GM12878 (cell line): ENCODE measurements around the gene CAPNS1. TPM values are rescaled to one million over a fixed set of nuclear protein-coding genes. Genes with fewer than 3 reads are reported as not detected.

Experiments
- EED ChIP-seq: sonication (generic); IDR thresholded peaks from 2 replicates; pipeline ENCODE4 v1.6.1; 2016; ENCODE audit warnings: antibody characterized with exemption, low read depth
- EP300 ChIP-seq, 2 experiments: fragments of 150-350 bp in 1 of 2; IDR thresholded peaks; 2 replicates each; pipeline ENCODE4 v1.6.1; 2011 to 2012; ENCODE audit warnings: low read depth in 2 of 2, low read length in 2 of 2, borderline replicate concordance in 1 of 2, improper control_type of control experiment in 1 of 2, inconsistent platforms in 1 of 2; ENCODE audit not compliant: control insufficient read depth in 1 of 2
- EZH2 ChIP-seq: IDR thresholded peaks from 2 replicates; pipeline ENCODE4 v1.6.1; 2012; ENCODE audit warnings: low read depth, mild to moderate bottlenecking, control low read depth, inconsistent platforms, low read length, borderline replicate concordance; ENCODE audit not compliant: control insufficient read depth
- FOS ChIP-seq: IDR thresholded peaks from 3 replicates; pipeline ENCODE4 v1.6.1; 2011; ENCODE audit warnings: borderline replicate concordance; ENCODE audit not compliant: insufficient read length; ENCODE audit errors: extremely low read depth
- HDAC2 ChIP-seq: fragments of 200-600 bp; sonication (generic); IDR thresholded peaks from 2 replicates; pipeline ENCODE4 v1.6.1; 2017
- IRF4 ChIP-seq: IDR thresholded peaks from 2 replicates; pipeline ENCODE4 v1.6.1; 2011; ENCODE audit warnings: low read depth, low read length
- MYB ChIP-seq: fragments of 150-350 bp; IDR thresholded peaks from 2 replicates; pipeline ENCODE4 v1.6.1; 2014; ENCODE audit warnings: mild to moderate bottlenecking, low read depth, low read length, borderline replicate concordance
- NFXL1 ChIP-seq: fragments of 450-650 bp; IDR thresholded peaks from 2 replicates; pipeline ENCODE4 v1.6.1; 2017; ENCODE audit warnings: antibody characterized with exemption, mild to moderate bottlenecking, borderline replicate concordance
- SIX5 ChIP-seq: IDR thresholded peaks from 2 replicates; pipeline ENCODE4 v1.6.1; 2011; ENCODE audit warnings: mild to moderate bottlenecking, low read depth, low read length, moderate library complexity; ENCODE audit not compliant: severe bottlenecking
- SPI1 ChIP-seq: IDR thresholded peaks from 2 replicates; pipeline ENCODE4 v1.6.1; 2011; ENCODE audit warnings: low read depth, mild to moderate bottlenecking, low read length, moderate library complexity, borderline replicate concordance; ENCODE audit not compliant: insufficient read depth
- SUPT20H ChIP-seq: IDR thresholded peaks from 2 replicates; pipeline ENCODE4 v1.6.1; 2011; ENCODE audit warnings: low read depth, mild to moderate bottlenecking, low read length, moderate library complexity, borderline replicate concordance; ENCODE audit not compliant: control insufficient read depth
- SUZ12 ChIP-seq: fragments of 200-600 bp; sonication (generic); IDR thresholded peaks from one replicate; pipeline ENCODE4 v1.6.1; 2018; ENCODE audit warnings: antibody characterized with exemption, mild to moderate bottlenecking; ENCODE audit not compliant: unreplicated experiment
- TARDBP ChIP-seq: IDR thresholded peaks from 2 replicates; pipeline ENCODE4 v1.6.1; 2016; ENCODE audit warnings: borderline replicate concordance
- TCF12 ChIP-seq: IDR thresholded peaks from 2 replicates; pipeline ENCODE4 v1.6.1; 2011; ENCODE audit warnings: low read depth, mild to moderate bottlenecking, low read length
- TCF3 ChIP-seq: IDR thresholded peaks from 2 replicates; pipeline ENCODE4 v1.6.1; 2012; ENCODE audit warnings: low read depth, mild to moderate bottlenecking, low read length, borderline replicate concordance; ENCODE audit not compliant: insufficient read depth
- ZNF384 ChIP-seq: IDR thresholded peaks from 2 replicates; pipeline ENCODE4 v1.6.1; 2012; ENCODE audit warnings: low read depth, mild to moderate bottlenecking, low read length, improper control_type of control experiment, borderline replicate concordance
- ZNF622 ChIP-seq: fragments of 450-650 bp; IDR thresholded peaks from 2 replicates; pipeline ENCODE4 v1.6.1; 2017; ENCODE audit warnings: mild to moderate bottlenecking, inconsistent platforms
- polyA plus RNA-seq, 11 experiments: library from polyadenylated mRNA; depleted of rRNA in 4 of 11; unstranded in 6 of 11; stranded (reverse) in 5 of 11; fragments of >200 nt; fragmentation: Nextera tagmentation in 4 of 11; fragmentation: Illumina TruSeq in 1 of 11; extraction: Ambion mirVana in 4 of 11; extraction: Trizol in 1 of 11; gene quantifications; 1 replicate in 1 of 11; 2 replicates in 10 of 11; pipeline versions ENCODE4 v1.2.1 to v1.2.3, GENCODE V29; 2011 to 2016; ENCODE audit warnings: inconsistent platforms in 2 of 11, missing spikeins in 2 of 11, low read depth in 1 of 11
- total RNA-seq, 4 experiments: library from RNA; depleted of rRNA in 3 of 4; stranded (reverse); fragments of >200 nt in 3 of 4; fragmentation: Illumina TruSeq in 1 of 4; extraction: Trizol in 1 of 4; gene quantifications; 2 replicates each; pipeline versions ENCODE4 v1.2.1 to v1.2.3, GENCODE V29; 2013 to 2021
- TF ChIP-seq, protein P1 (sequence below): IDR thresholded peaks from 2 replicates; pipeline ENCODE4 v1.6.1; 2012; ENCODE audit warnings: low read depth, low read length, improper control_type of control experiment
- TF ChIP-seq, protein P2 (sequence below): fragments of 450-650 bp; IDR thresholded peaks from 2 replicates; pipeline ENCODE4 v1.6.1; 2016; ENCODE audit warnings: mild to moderate bottlenecking
- TF ChIP-seq, protein P3 (sequence below): IDR thresholded peaks from 2 replicates; pipeline ENCODE4 v1.6.1; 2012; ENCODE audit warnings: low read depth, low read length, improper control_type of control experiment
- TF ChIP-seq, protein P4 (sequence below): fragments of 450-650 bp; conservative IDR thresholded peaks from 2 replicates; pipeline ENCODE4 v1.6.1; 2017; ENCODE audit warnings: mild to moderate bottlenecking, moderate library complexity
- TF ChIP-seq, protein P5 (sequence below): fragments of 450-650 bp; IDR thresholded peaks from 2 replicates; pipeline ENCODE4 v1.6.1; 2017; ENCODE audit warnings: antibody characterized with exemption, mild to moderate bottlenecking, moderate library complexity

Gene CAPNS1
- total and polyA plus RNA-seq, 10 of the 15 experiments (the other 5 are each of a cell fraction or from before 2014, with no cell fraction given): 96.9 to 562 (median 245) TPM

DNA sequence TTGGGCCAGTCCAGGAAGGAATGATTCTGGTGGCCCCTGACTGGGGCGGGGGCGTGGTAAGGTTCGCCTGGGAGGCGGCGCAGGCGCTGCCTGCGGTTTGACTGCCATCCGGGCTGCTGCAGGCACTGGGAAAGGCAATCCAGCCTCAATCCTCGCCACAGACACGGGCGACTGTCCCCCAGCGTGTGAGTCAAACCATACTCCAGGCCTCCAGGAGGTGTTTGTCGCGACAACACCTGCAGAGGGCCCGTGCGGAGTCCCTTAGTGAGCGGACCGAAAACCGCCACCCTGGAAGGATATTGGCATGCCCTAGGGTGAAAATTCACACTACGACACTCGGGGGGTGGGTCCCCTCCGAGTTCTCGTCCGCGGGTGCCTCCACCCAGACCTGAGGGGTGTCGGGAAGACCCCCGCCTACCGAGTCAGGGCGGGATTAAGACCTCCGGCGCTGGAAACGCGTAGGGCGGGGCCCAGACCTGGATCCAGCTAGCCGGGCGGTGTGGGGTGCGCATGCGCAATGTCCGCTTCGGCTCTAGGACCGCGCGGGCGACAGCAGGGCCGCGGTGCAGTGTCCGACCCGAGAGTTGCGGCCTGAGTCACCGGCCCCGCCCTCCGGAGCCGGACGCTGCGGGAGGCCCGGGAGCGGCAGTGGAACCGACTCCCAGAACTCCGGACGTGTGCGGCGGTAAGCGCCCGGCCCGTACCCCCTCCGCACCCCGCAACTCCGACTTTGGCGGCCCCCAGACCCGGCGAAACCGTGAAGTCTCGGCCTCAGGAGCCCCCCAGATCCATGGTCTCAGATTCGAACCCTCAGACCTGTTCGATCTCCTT lies at the start of gene CAPNS1 (continued):
- TF ChIP-seq EZH2 (no peak), TARDBP (no peak; the same call in 1 of the 2 replicates), EED (no peak), HDAC2 (no peak), NFXL1 (no peak), MYB (no peak), SPI1 (no peak), ZNF622 (no peak), TCF3 (peak; percentile 67), FOS (no peak), IRF4 (0 out of 2 replicates have a peak, but pooled peaks have one; percentile 28), SUPT20H (no peak), ZNF384 (no peak), SUZ12 (no peak), EP300 (IDR thresholded peaks at IDR 0.05; ENCODE audit: borderline replicate concordance in 1 of 2, control insufficient read depth in 1 of 2, low read depth in 2 of 2, low read length in 2 of 2) (peak; percentile 36 to 41; a peak in 2 of 4 replicates), TCF12 (no peak), SIX5 (no peak)
- TF ChIP-seq, protein P1, sequence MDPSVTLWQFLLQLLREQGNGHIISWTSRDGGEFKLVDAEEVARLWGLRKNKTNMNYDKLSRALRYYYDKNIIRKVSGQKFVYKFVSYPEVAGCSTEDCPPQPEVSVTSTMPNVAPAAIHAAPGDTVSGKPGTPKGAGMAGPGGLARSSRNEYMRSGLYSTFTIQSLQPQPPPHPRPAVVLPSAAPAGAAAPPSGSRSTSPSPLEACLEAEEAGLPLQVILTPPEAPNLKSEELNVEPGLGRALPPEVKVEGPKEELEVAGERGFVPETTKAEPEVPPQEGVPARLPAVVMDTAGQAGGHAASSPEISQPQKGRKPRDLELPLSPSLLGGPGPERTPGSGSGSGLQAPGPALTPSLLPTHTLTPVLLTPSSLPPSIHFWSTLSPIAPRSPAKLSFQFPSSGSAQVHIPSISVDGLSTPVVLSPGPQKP: no peak; the same call in 1 of the 2 replicates
- TF ChIP-seq, protein P2, sequence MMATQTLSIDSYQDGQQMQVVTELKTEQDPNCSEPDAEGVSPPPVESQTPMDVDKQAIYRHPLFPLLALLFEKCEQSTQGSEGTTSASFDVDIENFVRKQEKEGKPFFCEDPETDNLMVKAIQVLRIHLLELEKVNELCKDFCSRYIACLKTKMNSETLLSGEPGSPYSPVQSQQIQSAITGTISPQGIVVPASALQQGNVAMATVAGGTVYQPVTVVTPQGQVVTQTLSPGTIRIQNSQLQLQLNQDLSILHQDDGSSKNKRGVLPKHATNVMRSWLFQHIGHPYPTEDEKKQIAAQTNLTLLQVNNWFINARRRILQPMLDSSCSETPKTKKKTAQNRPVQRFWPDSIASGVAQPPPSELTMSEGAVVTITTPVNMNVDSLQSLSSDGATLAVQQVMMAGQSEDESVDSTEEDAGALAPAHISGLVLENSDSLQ: no peak
- TF ChIP-seq, protein P3, sequence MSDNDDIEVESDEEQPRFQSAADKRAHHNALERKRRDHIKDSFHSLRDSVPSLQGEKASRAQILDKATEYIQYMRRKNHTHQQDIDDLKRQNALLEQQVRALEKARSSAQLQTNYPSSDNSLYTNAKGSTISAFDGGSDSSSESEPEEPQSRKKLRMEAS: peak; percentile 73; the same call in 1 of the 2 replicates
- TF ChIP-seq, protein P4, sequence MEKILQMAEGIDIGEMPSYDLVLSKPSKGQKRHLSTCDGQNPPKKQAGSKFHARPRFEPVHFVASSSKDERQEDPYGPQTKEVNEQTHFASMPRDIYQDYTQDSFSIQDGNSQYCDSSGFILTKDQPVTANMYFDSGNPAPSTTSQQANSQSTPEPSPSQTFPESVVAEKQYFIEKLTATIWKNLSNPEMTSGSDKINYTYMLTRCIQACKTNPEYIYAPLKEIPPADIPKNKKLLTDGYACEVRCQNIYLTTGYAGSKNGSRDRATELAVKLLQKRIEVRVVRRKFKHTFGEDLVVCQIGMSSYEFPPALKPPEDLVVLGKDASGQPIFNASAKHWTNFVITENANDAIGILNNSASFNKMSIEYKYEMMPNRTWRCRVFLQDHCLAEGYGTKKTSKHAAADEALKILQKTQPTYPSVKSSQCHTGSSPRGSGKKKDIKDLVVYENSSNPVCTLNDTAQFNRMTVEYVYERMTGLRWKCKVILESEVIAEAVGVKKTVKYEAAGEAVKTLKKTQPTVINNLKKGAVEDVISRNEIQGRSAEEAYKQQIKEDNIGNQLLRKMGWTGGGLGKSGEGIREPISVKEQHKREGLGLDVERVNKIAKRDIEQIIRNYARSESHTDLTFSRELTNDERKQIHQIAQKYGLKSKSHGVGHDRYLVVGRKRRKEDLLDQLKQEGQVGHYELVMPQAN: peak; percentile 51; the same call in 1 of the 2 replicates
- TF ChIP-seq, protein P5, sequence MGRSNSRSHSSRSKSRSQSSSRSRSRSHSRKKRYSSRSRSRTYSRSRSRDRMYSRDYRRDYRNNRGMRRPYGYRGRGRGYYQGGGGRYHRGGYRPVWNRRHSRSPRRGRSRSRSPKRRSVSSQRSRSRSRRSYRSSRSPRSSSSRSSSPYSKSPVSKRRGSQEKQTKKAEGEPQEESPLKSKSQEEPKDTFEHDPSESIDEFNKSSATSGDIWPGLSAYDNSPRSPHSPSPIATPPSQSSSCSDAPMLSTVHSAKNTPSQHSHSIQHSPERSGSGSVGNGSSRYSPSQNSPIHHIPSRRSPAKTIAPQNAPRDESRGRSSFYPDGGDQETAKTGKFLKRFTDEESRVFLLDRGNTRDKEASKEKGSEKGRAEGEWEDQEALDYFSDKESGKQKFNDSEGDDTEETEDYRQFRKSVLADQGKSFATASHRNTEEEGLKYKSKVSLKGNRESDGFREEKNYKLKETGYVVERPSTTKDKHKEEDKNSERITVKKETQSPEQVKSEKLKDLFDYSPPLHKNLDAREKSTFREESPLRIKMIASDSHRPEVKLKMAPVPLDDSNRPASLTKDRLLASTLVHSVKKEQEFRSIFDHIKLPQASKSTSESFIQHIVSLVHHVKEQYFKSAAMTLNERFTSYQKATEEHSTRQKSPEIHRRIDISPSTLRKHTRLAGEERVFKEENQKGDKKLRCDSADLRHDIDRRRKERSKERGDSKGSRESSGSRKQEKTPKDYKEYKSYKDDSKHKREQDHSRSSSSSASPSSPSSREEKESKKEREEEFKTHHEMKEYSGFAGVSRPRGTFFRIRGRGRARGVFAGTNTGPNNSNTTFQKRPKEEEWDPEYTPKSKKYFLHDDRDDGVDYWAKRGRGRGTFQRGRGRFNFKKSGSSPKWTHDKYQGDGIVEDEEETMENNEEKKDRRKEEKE: no peak
